Adrenal gland (tissue), 12 donors: ENCODE measurements around the gene MGAT5. TPM values are rescaled to one million over a fixed set of nuclear protein-coding genes. Genes with fewer than 3 reads are reported as not detected.

Experiments
- DNase-seq, 7 donors: peaks; one replicate each; pipeline ENCODE4 v3.0.0-alpha.2; 2019 to 2020
- H3K27ac ChIP-seq, 5 donors: fragments of 200-600 bp; sonication (generic) in 4 of 5; 1 replicate in 3 of 5; 2 replicates in 2 of 5; pipeline versions ENCODE4 v1.5.1 to v1.8.0; 2016 to 2020; ENCODE audit warnings: mild to moderate bottlenecking in 1 of 5
- H3K27me3 ChIP-seq: fragments of 200-600 bp; 2 replicates; pipeline ENCODE4 v1.8.0; 2021
- H3K36me3 ChIP-seq, 2 donors: fragments of 200-600 bp; replicated peaks in 1 of 2; 1 replicate in 1 of 2; 2 replicates in 1 of 2; pipeline versions ENCODE4 v1.5.1 to v1.8.0; 2018 to 2022
- H3K4me1 ChIP-seq, 2 donors: fragments of 200-600 bp; replicated peaks in 1 of 2; 1 replicate in 1 of 2; 2 replicates in 1 of 2; pipeline versions ENCODE4 v1.5.1 to v1.8.0; 2018 to 2021
- H3K4me3 ChIP-seq, 4 donors: fragments of 200-600 bp; sonication (generic) in 3 of 4; one replicate each; pipeline ENCODE4 v1.5.1; 2016 to 2018
- H3K9me3 ChIP-seq, 3 donors: fragments of 200-600 bp; sonication (generic) in 1 of 3; replicated peaks in 1 of 3; 1 replicate in 2 of 3; 2 replicates in 1 of 3; pipeline versions ENCODE4 v1.5.1 to v1.8.0; 2016 to 2021
- POLR2A ChIP-seq, 2 donors: fragments of 450-650 bp; IDR thresholded peaks; one replicate each; pipeline ENCODE4 v1.6.1; 2017; ENCODE audit warnings: antibody characterized with exemption in 2 of 2, mild to moderate bottlenecking in 2 of 2, moderate library complexity in 1 of 2
- WGBS, 4 donors: extraction: QIAGEN DNeasy Blood & Tissue Kit in 2 of 4; methylation state at CpG; one replicate each; pipeline versions ENCODE4 v1.1.5 to v1.1.7; 2013 to 2017; 5-methylcytosine and 5-hydroxymethylcytosine counted together
- intact Hi-C, 2 donors: fragments of 100-400 bp; cut with DNase I; formaldehyde crosslinking; loops; one replicate each; pipeline versions ENCODE4 v1.14.1 to v1.15.0; 2022 to 2023
- polyA plus RNA-seq, 3 donors: library from polyadenylated mRNA; stranded (reverse); fragments of 200-250 nt in 2 of 3; fragments of 350-450 nt in 1 of 3; fragmentation: Illumina TruSeq in 1 of 3; extraction: RNeasy Lipid Tissue Mini Kit (QIAGEN cat#74804) in 1 of 3; gene quantifications; one replicate each; pipeline ENCODE4 v1.2.3, GENCODE V29; 2013 to 2014
- total RNA-seq, 9 donors: library from RNA; depleted of rRNA in 4 of 9; stranded (reverse); fragments of >200 nt in 4 of 9; fragments of 120-200 nt in 1 of 9; fragmentation: NEBNext Ultra II Directional in 1 of 9; extraction: Animal tissue kit (Norgen Biotek cat#: 25700) in 1 of 9; gene quantifications; one replicate each; pipeline versions ENCODE4 v1.1.0 to v1.2.4, GENCODE V29; 2013 to 2023
- TF ChIP-seq, protein P1 (sequence below), 6 experiments: fragments of 450-650 bp in 4 of 6; fragments of 200-600 bp in 2 of 6; sonication (generic) in 1 of 6; IDR thresholded peaks; 1 replicate in 5 of 6; 2 replicates in 1 of 6; pipeline versions ENCODE4 v1.5.1 to v1.8.0; 2016 to 2021; ENCODE audit warnings: antibody characterized with exemption in 6 of 6, mild to moderate bottlenecking in 2 of 6, moderate library complexity in 1 of 6
- donor health status: healthy with polysubstance abuse.
- donor health status: Bipolar disorder and iron deficiency.
- donor health status: DM: yes; HTN: yes; CAD: no.
- donor health status: DM: no; HTN: no; CAD: no.
- donor health status: DM: no; HTN: no; CAD: no.
- donor health status: DM: yes; HTN: yes; CAD: no.

MGAT5 gene
- total and polyA plus RNA-seq, 12 donors, result 2.9 to 74.6 (median 41.1) TPM

- no peak for TF ChIP-seq POLR2A (IDR thresholded peaks at IDR 0.05)
- TF ChIP-seq, protein P1, sequence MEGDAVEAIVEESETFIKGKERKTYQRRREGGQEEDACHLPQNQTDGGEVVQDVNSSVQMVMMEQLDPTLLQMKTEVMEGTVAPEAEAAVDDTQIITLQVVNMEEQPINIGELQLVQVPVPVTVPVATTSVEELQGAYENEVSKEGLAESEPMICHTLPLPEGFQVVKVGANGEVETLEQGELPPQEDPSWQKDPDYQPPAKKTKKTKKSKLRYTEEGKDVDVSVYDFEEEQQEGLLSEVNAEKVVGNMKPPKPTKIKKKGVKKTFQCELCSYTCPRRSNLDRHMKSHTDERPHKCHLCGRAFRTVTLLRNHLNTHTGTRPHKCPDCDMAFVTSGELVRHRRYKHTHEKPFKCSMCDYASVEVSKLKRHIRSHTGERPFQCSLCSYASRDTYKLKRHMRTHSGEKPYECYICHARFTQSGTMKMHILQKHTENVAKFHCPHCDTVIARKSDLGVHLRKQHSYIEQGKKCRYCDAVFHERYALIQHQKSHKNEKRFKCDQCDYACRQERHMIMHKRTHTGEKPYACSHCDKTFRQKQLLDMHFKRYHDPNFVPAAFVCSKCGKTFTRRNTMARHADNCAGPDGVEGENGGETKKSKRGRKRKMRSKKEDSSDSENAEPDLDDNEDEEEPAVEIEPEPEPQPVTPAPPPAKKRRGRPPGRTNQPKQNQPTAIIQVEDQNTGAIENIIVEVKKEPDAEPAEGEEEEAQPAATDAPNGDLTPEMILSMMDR (IDR thresholded peaks at IDR 0.05), result no peak
- Histone ChIP-seq H3K36me3 (no peaks in the 10 kb centered on the region), H3K4me3 (no peak overlapping the region), H3K4me1 (no peaks in the 10 kb centered on the region), H3K27ac (no peak overlapping the region), H3K9me3 (no peaks in the 10 kb centered on the region), H3K27me3 (no peaks in the 10 kb centered on the region)
- no peak for DNase-seq
- intact Hi-C loops, result no loop called here
- WGBS, 4 donors, result 65 to 87% (median 74%) methylated on average over 8 to 9 of the region's 9 CpGs
Observed at GRCh38 chr2:134499307-134499926, 245.5 kb downstream of the MGAT5 start.

DNA sequence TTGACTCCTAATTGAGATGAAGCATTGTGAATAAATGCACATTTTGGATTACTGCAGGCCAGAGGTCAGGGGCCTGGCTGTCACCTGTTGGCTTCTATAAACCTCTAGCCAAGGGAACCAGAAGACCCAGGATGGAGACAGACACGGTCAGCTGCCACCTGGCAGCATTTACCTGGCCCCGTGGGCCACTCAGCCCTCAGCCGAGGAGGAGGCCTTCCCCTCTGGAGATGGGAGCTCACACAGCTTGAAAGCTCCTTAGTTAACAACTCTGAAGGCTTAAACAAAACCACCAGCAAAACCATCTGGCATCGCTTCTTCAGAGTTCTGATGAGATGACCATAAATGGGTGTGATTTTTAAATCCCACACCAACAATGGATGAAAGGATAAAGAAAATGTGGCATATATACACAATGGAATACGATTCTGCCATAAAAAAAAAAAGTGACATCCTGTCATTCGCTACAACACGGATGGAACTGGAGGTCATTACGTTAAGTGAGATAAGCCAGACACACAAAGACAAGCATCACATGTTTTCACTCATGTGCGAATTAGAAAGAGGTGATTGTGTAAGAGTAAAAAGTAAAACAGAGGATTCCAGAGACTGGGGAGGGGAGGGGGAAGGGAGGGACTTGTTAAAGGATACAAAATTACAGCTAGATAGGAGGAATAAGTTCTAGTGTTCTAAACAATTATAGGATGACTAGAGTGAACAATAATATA, 246.5 kb downstream of the MGAT5 start:
- H3K9me3 ChIP-seq, result no peaks in the 10 kb centered on the region
- no peaks in the 10 kb centered on the region for H3K4me1 ChIP-seq
- H3K4me3 ChIP-seq, result no peak overlapping the region
- intact Hi-C loops, result no loop called here
- TF ChIP-seq, protein P1 (IDR thresholded peaks at IDR 0.05), result no peak
- no peak for TF ChIP-seq POLR2A (IDR thresholded peaks at IDR 0.05)
- H3K27me3 ChIP-seq, result no peaks in the 10 kb centered on the region
- DNase-seq, result no peak
- H3K27ac ChIP-seq, result no peak overlapping the region
- no peaks in the 10 kb centered on the region for H3K36me3 ChIP-seq
- 72 to 77% (median 76%) methylated on average over 8 to 9 of the region's 9 CpGs for WGBS, 4 donors

- 86 to 97% (median 91%) methylated on average over 6 of the region's 6 CpGs for WGBS, 4 donors
- Histone ChIP-seq H3K4me3 (no peak overlapping the region), H3K4me1 (no peaks in the 10 kb centered on the region), H3K36me3 (no peaks in the 10 kb centered on the region), H3K9me3 (no peaks in the 10 kb centered on the region), H3K27me3 (no peaks in the 10 kb centered on the region), H3K27ac (no peak overlapping the region)
- no peak for DNase-seq
- TF ChIP-seq POLR2A (IDR thresholded peaks at IDR 0.05), result no peak
- TF ChIP-seq, protein P1 (IDR thresholded peaks at IDR 0.05), result no peak
- intact Hi-C loops, result no loop called here
Observed at GRCh38 chr2:134501476-134502091, 247.7 kb downstream of the MGAT5 start.

- intact Hi-C loops, result no loop called here
- no peaks in the 10 kb centered on the region for H3K36me3 ChIP-seq
- TF ChIP-seq POLR2A (IDR thresholded peaks at IDR 0.05), result no peak
- TF ChIP-seq, protein P1 (IDR thresholded peaks at IDR 0.05), result no peak
- no peak overlapping the region for H3K4me3 ChIP-seq
- no peaks in the 10 kb centered on the region for H3K27me3 ChIP-seq
- H3K27ac ChIP-seq, result no peak overlapping the region
- no peaks in the 10 kb centered on the region for H3K4me1 ChIP-seq
- no peaks in the 10 kb centered on the region for H3K9me3 ChIP-seq
- WGBS, 4 donors, result 70 to 82% (median 74%) methylated on average over 2 of the region's 2 CpGs
- no peak for DNase-seq
Observed at GRCh38 chr2:134502104-134502503, 248.2 kb downstream of the MGAT5 start.
